PFSK-1 (cell line): ENCODE measurements around the gene PAQR5.

Experiments
- REST ChIP-seq, 2 experiments: IDR thresholded peaks; 2 replicates each; pipeline versions ENCODE4 v1.6.1 to v1.8.0; 2011 to 2012; ENCODE audit warnings: low read depth in 2 of 2, low read length in 2 of 2, control low read depth in 1 of 2, inconsistent platforms in 1 of 2, mild to moderate bottlenecking in 1 of 2, moderate library complexity in 1 of 2; ENCODE audit not compliant: insufficient read depth in 1 of 2
- TAF1 ChIP-seq: IDR thresholded peaks from 2 replicates; pipeline ENCODE4 v1.6.1; 2012; ENCODE audit warnings: low read length, control low read depth, borderline replicate concordance; ENCODE audit not compliant: insufficient read depth

GRCh38 chr15:69410248-69410874 lies 111.6 kb downstream of the PAQR5 start:
- TF ChIP-seq REST (IDR thresholded peaks at IDR 0.05; ENCODE audit: insufficient read depth in 1 of 2, low read depth in 2 of 2, low read length in 2 of 2) = no peak
- no peak for TF ChIP-seq TAF1
